Right ventricle myocardium superior (tissue), 1 donor: ENCODE measurements around the gene ZNF407. TPM values are rescaled to one million over a fixed set of nuclear protein-coding genes. Genes with fewer than 3 reads are reported as not detected.

Source experiments
- ATAC-seq: fragments of 200-7000 bp; cut with Tn5 transposase; one replicate; pipeline ENCODE4 v1.9.1; 2020; ENCODE audit warnings: mild to moderate bottlenecking; ENCODE audit not compliant: poor library complexity
- DNase-seq: peaks from one replicate; pipeline ENCODE4 v3.0.0-alpha.2; 2020
- intact Hi-C: fragments of 100-400 bp; cut with DNase I; formaldehyde crosslinking; loops from one replicate; pipeline ENCODE4 v1.11.2; 2022
- total RNA-seq: library from RNA; stranded (reverse); fragmentation: NEBNext Ultra II Directional; extraction: Animal tissue kit (Norgen Biotek cat#: 25700); gene quantifications from one replicate; pipeline ENCODE4 v1.2.1, GENCODE V29; 2021
- donor health status: DM: no; HTN: yes; CAD: no; lungs with severe emphysema.

Gene ZNF407
- total RNA-seq, 1 donor from 2014 or later = 9.6 TPM

- intact Hi-C loops = loop anchor here (10.0 kb wide), 2 partner anchors 313 to 1693 kb away; no protein-coding TSS in a partner anchor
- DNase-seq (no peak), ATAC-seq (no peak)
These were observed 53.9 kb downstream of the ZNF407 start for GRCh38 chr18:74651327-74652128.

DNA sequence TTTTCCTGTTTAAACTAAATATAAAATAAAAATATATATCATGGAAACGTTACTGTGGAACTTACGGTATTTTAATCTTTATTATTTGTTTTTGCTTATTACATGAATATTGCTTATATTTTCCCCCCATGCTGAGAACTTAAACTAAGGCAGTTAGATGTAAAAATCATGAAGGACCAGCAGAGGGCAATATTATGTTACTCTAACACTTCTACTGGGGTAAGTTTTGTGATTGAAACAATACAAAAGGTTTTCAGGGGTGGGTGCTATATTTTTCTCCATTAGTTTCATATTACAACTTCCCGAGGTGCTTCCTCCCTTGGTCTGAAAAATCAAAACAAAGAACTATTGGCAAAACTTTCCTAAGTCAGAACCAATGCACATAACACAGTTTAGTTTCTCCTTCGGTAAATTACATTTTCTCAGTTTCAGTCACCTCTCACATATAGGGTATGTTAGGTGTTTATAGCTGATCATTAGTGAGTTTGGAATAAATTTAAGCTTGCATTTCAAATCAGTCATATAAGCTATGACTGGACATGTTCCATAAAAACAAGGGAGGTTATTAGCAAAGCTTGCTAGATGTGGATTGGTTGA is 54.8 kb downstream of the ZNF407 start:
- no peak for ATAC-seq
- intact Hi-C loops = loop anchor here (10.0 kb wide), 2 partner anchors 312 to 1692 kb away; no protein-coding TSS in a partner anchor
- no peak for DNase-seq

- intact Hi-C loops = loop anchor here (5.0 to 10.0 kb wide), 3 partner anchors 310 to 1690 kb away; no protein-coding TSS in a partner anchor
- no peak for ATAC-seq
- no peak for DNase-seq
These were observed 57.0 kb downstream of the ZNF407 start for GRCh38 chr18:74654638-74655037.

DNA sequence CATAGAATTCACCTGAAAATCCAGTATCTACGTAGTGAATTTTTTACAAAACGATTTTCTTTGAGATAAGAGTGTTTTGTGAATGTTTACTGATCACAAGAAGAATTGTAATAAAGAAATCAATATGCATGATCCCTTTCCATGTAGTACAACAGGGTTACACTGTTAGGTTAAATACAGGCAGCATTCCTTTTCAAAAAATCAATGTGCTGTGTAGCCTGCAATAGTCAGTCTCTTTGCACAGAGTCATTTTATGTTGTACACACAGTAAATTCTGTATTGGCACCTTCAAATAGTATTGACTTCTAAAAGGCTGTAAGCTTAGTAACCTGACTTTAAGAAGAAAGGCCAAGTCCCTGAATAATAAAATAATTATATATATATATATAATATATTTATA is 63.3 kb downstream of the ZNF407 start:
- no peak for ATAC-seq
- no peak for DNase-seq
- intact Hi-C loops = no loop called here

DNA sequence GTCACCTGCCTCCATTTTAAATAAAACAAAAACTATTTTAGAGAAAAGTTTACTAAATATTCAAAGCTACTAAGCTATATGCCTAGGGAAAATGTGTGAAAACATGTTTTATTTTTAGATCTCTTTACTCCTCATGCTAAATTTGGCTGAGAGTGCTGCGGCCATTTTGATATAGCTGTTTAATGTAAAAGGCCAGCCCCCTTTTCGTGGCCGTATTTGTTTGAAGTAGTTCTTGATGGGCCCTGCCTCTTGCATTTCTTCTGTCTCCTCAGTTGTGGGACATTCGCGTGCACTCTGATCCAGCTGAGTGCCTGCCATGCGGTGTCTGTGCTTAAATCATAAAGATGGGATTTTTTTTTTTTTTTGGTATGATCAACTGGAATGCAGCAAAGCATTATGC is 64.0 kb downstream of the ZNF407 start:
- intact Hi-C loops = no loop called here
- ATAC-seq (no peak), DNase-seq (no peak)

DNA sequence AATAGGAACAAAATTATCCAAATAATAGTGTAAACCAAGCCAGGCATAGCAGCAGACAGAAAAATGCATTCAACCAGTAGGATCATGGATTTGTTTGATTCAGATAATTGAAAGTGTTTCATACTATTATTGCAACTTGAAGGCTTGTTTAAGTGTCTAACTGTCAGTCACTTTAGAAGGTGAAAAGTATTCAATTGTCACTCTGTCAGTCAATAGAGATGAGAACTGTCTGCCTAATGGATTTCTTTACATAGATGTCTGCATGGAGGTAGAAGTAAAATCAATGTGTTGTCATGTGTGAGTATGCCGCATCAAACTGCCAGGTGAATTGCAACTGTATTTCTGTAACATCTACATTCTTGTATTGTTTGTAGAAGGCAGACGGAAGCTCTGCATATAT is 65.0 kb downstream of the ZNF407 start:
- intact Hi-C loops = no loop called here
- DNase-seq (no peak), ATAC-seq (no peak)

DNA sequence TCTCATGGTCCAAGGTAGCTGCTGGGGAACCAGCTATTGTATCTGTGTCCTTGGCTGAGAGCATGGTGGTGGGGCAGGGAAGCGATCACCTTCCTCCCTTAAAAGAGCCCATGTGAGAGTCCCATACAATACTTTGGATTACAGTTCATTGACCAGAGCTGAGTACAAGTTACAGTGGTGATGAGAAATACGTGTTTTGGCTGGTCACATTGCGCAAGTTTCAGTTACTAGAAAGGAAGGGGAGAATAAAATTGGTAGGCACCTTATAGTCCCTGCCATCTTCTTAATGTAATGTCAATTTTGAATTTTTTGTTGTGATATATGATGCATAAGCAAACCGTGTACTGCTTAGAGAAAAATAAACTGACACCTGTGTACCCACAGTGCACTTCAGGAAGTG is 67.7 kb downstream of the ZNF407 start:
- DNase-seq (no peak), ATAC-seq (no peak)
- intact Hi-C loops = no loop called here

GRCh38 chr18:74665905-74666304 is 68.2 kb downstream of the ZNF407 start:
- DNase-seq (no peak), ATAC-seq (no peak)
- intact Hi-C loops = no loop called here

- DNase-seq (no peak), ATAC-seq (no peak)
- intact Hi-C loops = no loop called here
These were observed 71.6 kb downstream of the ZNF407 start for GRCh38 chr18:74669136-74669798.

DNA sequence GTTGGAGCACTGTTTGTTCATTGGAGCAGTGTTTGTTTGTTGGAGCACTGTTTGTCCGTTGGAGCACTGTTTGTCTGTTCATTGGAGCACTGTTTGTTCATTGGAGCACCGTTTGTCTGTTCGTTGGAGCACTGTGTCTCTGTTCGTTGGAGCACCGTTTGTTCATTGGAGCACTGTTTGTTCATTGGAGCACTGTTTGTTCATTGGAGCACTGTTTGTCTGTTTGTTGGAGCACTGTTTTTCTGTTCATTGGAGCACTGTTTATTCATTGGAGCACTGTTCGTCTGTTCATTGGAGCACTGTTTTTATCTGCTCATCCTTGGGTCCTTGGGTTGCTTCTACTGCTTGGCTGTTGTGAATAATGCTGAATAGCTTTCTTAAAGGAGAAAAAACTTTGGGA is 74.7 kb downstream of the ZNF407 start:
- no peak for ATAC-seq
- intact Hi-C loops = no loop called here
- DNase-seq = no peak

GRCh38 chr18:74674487-74674886 is 76.8 kb downstream of the ZNF407 start:
- DNase-seq (no peak), ATAC-seq (no peak)
- intact Hi-C loops = no loop called here

GRCh38 chr18:74679006-74679678 is 81.5 kb downstream of the ZNF407 start:
- ATAC-seq (no peak), DNase-seq (no peak)
- intact Hi-C loops = no loop called here

GRCh38 chr18:74679679-74680076 is 82.0 kb downstream of the ZNF407 start:
- DNase-seq (no peak), ATAC-seq (no peak)
- intact Hi-C loops = no loop called here

- intact Hi-C loops = no loop called here
- no peak for DNase-seq
- no peak for ATAC-seq
These were observed 84.7 kb downstream of the ZNF407 start for GRCh38 chr18:74682141-74682990.

GRCh38 chr18:74682991-74683297 is 85.3 kb downstream of the ZNF407 start:
- ATAC-seq (no peak), DNase-seq (no peak)
- intact Hi-C loops = no loop called here

GRCh38 chr18:74683573-74683972 is 85.9 kb downstream of the ZNF407 start:
- DNase-seq (no peak), ATAC-seq (no peak)
- intact Hi-C loops = no loop called here

DNA sequence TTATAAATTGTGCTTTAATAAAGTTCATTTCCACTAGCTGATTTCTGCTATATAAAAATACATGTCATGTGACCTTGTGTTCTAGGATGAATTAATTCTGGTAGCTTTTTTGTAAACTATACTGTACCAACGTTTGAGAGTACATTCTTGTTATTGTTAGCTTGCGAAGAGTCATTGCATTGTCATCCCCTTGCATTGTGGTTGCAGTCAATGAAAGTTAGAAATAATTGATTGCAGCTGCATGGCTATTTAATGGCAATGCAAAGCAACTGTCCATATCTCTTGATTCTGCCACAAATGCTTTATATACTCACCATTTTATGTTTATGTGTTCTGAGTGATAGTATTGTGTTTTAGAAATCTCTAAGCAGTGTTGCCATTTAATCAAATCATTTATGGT is 91.6 kb downstream of the ZNF407 start:
- intact Hi-C loops = no loop called here
- DNase-seq = no peak
- no peak for ATAC-seq

DNA sequence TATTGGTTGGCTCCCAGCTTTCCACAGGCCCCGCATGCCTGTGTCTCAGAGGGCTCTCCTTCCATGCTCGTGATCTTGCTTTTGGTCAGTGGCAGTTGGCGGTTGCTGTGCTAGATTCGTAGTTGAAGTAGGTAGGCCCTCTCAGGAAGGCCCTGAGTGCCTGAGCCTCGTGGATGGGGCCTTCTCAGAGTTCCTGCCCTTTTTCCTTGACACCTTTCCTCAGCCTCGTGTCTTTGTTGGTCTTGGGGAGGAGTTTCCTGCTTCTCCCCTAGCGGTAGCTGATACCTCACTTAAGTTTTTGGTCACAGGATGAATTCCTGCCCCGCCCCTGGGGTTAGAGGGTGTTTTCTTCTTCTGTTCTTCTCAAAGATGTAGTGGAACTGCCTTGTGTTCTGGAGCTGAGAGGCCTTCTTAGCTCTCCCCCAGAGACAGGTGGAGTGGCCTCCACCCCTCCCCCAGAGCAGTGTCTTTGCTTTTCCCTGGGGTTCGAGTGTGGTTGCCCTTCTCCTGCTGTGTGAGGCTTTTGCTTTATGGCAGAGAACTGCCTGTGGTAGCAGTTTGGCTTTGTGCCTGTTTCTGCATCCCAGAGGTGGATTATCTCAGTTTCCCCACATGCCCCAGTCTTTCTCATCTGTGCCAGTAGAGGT is 94.8 kb downstream of the ZNF407 start:
- ATAC-seq = no peak
- intact Hi-C loops = no loop called here
- no peak for DNase-seq
